ENCODE results near the gene APBA2. TPM values are rescaled to one million over a fixed set of nuclear protein-coding genes. Genes with fewer than 3 reads are reported as not detected.

APBA2 gene
- total RNA-seq, 4 donors from 2014 or later, result 2.3 to 15.0 (median 4.6) TPM; not detected in 1

DNA sequence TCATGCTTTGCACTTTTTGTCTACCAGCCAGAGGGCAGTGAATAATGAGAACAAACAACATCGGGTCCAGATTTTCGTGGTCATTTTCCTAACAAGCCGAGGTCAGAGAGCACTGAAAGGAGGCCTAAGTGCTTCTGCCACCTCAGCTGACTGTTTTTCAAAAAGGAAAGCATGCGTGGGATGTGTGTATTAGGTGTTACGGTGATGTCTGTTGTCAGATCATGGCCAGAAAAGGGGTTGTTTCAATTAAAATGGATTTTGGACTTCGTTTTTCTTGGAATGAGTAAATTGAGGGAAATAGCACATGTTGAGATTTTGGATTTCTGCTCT, 99.5 kb downstream of the APBA2 start:
- H3K27ac ChIP-seq, result no peak overlapping the region
- intact Hi-C loops (cut with DNase I; ENCODE audit: low total_unique reads), result no loop called here
- DNase-seq, result no peak

DNA sequence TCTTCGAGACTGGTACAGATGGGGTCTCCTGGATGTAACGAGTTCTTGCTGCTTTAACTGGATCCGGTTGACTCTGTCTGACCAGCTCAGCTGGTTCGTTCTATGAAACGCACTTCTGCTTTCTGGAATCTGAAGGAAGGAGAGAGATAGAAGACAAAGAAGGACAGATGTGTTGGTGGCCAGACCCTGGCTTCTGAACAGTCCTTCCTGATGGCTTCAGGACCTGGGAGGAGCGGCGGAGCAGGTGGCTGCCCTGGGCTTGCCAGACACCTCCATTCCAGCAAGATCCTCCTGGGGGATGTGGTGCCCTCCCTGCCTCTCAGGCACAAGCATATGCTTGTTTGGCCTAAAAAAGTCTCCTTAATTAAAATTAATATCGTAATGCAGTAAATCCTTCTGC, 99.9 kb downstream of the APBA2 start:
- Histone ChIP-seq H3K9me3 (no peaks in the 10 kb centered on the region), H3K27me3 (no peaks in the 10 kb centered on the region), H3K4me3 (no peak overlapping the region), H3K27ac (no peak overlapping the region), H3K36me3 (no peaks in the 10 kb centered on the region), H3K4me1 (no peaks in the 10 kb centered on the region)
- intact Hi-C loops (cut with DNase I; ENCODE audit: low total_unique reads), result no loop called here
- TF ChIP-seq, protein P1, sequence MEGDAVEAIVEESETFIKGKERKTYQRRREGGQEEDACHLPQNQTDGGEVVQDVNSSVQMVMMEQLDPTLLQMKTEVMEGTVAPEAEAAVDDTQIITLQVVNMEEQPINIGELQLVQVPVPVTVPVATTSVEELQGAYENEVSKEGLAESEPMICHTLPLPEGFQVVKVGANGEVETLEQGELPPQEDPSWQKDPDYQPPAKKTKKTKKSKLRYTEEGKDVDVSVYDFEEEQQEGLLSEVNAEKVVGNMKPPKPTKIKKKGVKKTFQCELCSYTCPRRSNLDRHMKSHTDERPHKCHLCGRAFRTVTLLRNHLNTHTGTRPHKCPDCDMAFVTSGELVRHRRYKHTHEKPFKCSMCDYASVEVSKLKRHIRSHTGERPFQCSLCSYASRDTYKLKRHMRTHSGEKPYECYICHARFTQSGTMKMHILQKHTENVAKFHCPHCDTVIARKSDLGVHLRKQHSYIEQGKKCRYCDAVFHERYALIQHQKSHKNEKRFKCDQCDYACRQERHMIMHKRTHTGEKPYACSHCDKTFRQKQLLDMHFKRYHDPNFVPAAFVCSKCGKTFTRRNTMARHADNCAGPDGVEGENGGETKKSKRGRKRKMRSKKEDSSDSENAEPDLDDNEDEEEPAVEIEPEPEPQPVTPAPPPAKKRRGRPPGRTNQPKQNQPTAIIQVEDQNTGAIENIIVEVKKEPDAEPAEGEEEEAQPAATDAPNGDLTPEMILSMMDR (IDR thresholded peaks at IDR 0.05), result no peak
- no peak for TF ChIP-seq POLR2A (IDR thresholded peaks at IDR 0.05)
- no peak for DNase-seq

More for the DNA sequence above, 99.5 kb downstream of the APBA2 start:
- no peak for TF ChIP-seq POLR2A (IDR thresholded peaks at IDR 0.05)
- TF ChIP-seq, protein P1 (IDR thresholded peaks at IDR 0.05), result no peak
- Histone ChIP-seq H3K4me1 (no peaks in the 10 kb centered on the region), H3K27me3 (no peaks in the 10 kb centered on the region), H3K9me3 (no peaks in the 10 kb centered on the region), H3K4me3 (no peak overlapping the region), H3K36me3 (no peaks in the 10 kb centered on the region)

DNA sequence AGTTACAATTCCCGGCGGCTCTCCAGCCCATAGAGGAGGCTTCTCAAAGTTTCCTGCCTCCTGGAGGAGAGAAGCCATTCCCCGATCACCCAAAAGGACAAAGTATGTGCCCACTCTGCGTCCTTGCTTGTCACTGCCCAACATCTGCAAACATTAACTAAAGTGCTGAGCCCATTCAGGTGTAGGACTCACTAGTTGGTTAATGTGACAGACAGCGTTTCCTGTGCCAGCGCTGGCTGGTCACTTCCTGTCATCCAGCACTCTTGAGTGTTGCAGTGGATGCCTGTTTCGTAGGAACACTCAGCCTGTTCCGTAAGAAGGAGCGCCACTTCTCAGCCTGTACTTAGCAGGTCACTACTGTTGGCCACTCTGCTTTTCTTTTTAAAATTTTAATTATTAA, 100.3 kb downstream of the APBA2 start:
- intact Hi-C loops (cut with DNase I; ENCODE audit: low total_unique reads), result no loop called here
- H3K9me3 ChIP-seq, result no peaks in the 10 kb centered on the region
- TF ChIP-seq POLR2A (IDR thresholded peaks at IDR 0.05), result no peak
- TF ChIP-seq, protein P1 (IDR thresholded peaks at IDR 0.05), result no peak
- H3K36me3 ChIP-seq, result no peaks in the 10 kb centered on the region
- DNase-seq, result no peak
- no peaks in the 10 kb centered on the region for H3K4me1 ChIP-seq
- H3K4me3 ChIP-seq, result no peak overlapping the region
- no peak overlapping the region for H3K27ac ChIP-seq
- H3K27me3 ChIP-seq, result no peaks in the 10 kb centered on the region

DNA sequence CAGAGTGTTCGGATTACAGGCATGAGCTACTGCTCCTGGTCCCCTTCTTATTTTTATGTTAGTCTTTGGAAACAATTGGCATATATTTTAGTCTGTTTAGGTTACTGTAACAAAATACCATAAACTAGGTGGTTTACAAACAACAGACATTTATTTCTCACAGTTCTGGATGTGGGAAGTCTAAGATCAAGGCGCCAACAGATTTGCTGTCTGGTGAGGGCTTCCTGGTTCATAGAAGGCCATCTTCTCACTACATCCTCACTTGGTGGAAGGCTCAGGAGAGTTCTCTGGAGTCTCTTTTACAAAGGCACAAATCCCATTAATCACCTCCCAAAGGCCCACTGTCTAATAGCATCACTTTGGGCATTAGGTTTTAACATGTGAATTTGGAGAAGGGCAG, 101.0 kb downstream of the APBA2 start:
- Histone ChIP-seq H3K9me3 (no peaks in the 10 kb centered on the region), H3K4me3 (no peak overlapping the region)

DNA sequence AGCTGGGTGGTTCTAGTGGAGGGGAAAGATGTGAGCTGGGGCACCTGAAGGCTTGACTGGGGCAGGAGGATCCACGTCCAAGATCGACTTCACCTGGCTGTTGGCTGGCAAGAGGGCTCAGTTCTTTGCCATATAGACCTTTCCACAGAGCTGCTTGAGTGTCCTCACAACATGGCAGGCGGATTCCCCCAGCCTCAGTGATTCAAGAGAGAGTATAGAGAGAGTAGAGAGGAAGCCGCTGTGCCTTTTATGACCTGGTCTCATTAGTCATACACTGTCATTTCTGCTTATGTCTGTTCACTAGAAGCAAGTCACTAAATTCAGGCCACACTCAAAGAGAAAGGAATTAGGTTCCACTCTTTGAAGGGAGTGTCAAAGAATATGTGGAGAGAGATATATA, 101.6 kb downstream of the APBA2 start:
- Histone ChIP-seq H3K4me3 (no peak overlapping the region), H3K27ac (no peak overlapping the region), H3K9me3 (no peaks in the 10 kb centered on the region), H3K36me3 (no peaks in the 10 kb centered on the region), H3K4me1 (no peaks in the 10 kb centered on the region), H3K27me3 (no peaks in the 10 kb centered on the region)
- TF ChIP-seq, protein P1 (IDR thresholded peaks at IDR 0.05), result no peak
- TF ChIP-seq POLR2A (IDR thresholded peaks at IDR 0.05), result no peak
- DNase-seq, result no peak
- intact Hi-C loops (cut with DNase I; ENCODE audit: low total_unique reads), result no loop called here

More for the DNA sequence above, 101.0 kb downstream of the APBA2 start:
- no peak for TF ChIP-seq POLR2A (IDR thresholded peaks at IDR 0.05)
- TF ChIP-seq, protein P1 (IDR thresholded peaks at IDR 0.05), result no peak
- intact Hi-C loops (cut with DNase I; ENCODE audit: low total_unique reads), result no loop called here
- Histone ChIP-seq H3K36me3 (no peaks in the 10 kb centered on the region), H3K27ac (no peak overlapping the region), H3K27me3 (no peaks in the 10 kb centered on the region), H3K4me1 (no peaks in the 10 kb centered on the region)
- no peak for DNase-seq
